Sciatic nerve (tissue), 2 donors: Measurements from ENCODE around the gene TMUB1. TPM values are rescaled to one million over a fixed set of nuclear protein-coding genes. Genes with fewer than 3 reads are reported as not detected.

Experiments used
- ATAC-seq: fragments of 200-7000 bp; cut with Tn5 transposase; one replicate; pipeline ENCODE4 v1.9.1; 2020; ENCODE audit warnings: mild to moderate bottlenecking, moderate library complexity
- DNase-seq: peaks from one replicate; pipeline ENCODE4 v3.0.0-alpha.2; 2020; ENCODE audit warnings: low spot score
- intact Hi-C: fragments of 100-400 bp; cut with DNase I; formaldehyde crosslinking; loops from one replicate; pipeline ENCODE4 v1.14.2; 2022
- total RNA-seq: library from RNA; stranded (reverse); fragmentation: NEBNext Ultra II Directional; extraction: Animal tissue kit (Norgen Biotek cat#: 25700); gene quantifications from one replicate; pipeline ENCODE4 v1.2.1, GENCODE V29; 2021
- donor health status: DM: no; HTN: no; CAD: no.
- donor health status: DM: no; HTN: no; CAD: no.

Gene TMUB1
- total RNA-seq, 1 donor from 2014 or later = 27.8 TPM

DNA sequence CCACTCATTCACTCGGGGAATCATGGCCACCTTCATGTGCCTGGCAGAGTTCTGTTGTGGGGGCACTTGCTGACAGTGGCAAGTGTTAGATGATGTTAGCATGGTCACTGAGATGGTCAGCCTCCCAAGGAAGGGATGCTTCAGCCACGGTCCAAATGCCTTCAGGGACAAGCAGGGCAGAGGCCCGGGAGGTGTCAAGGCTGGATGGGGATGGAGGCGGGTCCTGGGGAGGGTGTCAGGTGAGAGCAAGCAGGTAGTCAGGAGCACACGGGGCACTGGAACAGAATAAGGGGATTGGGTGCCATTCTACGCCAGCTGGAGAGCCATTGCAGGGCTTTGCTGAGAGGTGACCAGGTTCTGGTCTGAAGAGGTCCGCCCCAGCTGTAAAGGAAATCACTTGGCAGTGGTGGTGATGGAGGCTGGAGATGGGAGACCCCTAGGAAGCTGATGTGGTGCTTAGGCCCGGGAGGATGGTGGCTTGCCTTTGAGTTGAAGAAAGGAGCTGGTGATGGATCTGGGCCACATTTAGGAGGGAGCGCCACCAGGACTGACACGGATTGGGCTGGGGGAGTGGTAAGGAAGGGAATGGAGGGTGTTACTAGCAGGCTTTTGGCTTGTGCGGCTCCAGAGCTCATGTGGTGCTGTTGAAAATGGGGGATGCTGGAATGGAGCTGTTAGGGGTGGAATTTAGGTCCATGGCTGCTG lies 27.1 kb upstream of the TMUB1 start:
- intact Hi-C loops = loop anchor here (10.0 kb wide), 1 partner anchor 66 kb away; the partner anchor contains the start of gene ASIC3
- peak; percentile 2 for ATAC-seq

GRCh38 chr7:151109094-151110048 lies 26.1 kb upstream of the TMUB1 start:
- no peak for DNase-seq
- ATAC-seq = peak; percentile 59
- intact Hi-C loops = loop anchor here (10.0 kb wide), 1 partner anchor 65 kb away; the partner anchor contains the start of gene ASIC3

More for the DNA sequence above, 27.1 kb upstream of the TMUB1 start:
- DNase-seq = no peak

DNA sequence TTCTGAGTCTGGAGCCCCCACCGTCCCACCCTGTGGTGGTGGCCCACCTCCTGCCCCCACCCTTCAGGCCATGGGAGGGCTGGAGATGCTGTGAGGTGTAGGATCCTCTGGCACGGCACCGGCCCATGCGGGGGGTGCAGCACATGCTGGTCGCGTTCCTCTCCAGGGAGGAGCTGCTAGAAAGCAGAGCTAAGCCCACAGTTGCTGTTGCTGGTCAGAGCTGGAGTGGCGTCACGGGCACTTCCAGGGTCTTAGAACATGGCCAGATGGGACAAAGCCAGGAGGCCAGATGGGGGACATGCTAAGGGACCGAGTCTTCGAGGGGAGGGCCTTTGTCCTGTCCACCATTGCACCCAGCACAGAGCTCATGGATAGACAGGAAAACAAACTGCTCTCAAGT lies 24.6 kb upstream of the TMUB1 start:
- intact Hi-C loops = no loop called here
- ATAC-seq = no peak
- DNase-seq = no peak

GRCh38 chr7:151104411-151105235 lies 21.3 kb upstream of the TMUB1 start:
- peak; percentile 34 for ATAC-seq
- DNase-seq = peak; percentile 83
- intact Hi-C loops = no loop called here

DNA sequence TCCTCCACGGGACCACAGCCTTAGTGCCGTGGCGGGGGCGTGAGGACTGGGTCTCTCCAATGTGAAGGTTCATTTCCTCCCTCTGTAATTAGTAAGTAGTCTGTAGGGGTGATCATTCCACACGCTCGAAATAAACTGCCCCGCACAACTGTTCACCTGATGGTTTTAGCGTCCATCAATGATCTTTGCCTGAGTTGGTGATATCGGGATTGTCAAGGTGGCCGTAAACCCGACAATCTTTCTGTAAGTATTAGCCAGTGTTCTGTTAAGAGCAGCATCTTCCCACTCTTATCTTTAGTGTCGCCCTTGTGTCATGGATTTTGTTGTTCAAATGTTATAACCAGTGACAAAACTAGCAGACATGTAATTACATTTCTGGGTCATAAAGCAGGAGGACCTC lies 20.7 kb upstream of the TMUB1 start:
- ATAC-seq = no peak
- intact Hi-C loops = no loop called here
- no peak for DNase-seq

DNA sequence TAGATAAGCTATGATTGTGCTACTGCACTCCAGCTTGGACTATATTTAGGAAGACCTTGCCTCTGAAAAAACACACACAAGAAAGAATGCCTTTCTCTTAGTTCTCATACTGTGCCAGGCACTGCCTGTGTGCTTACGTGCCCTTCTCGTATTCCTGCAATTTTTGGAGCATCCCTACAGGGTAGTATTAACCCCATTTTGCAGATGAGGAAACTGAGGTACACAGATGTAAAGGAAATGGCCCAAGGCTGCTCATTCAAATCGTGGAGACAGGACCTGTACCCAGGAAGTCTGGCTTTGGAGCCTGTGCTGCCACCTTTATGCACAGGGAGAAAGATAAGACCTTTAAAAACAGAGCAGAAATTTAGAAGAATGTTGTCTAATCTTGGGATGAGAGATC lies 19.7 kb upstream of the TMUB1 start:
- intact Hi-C loops = no loop called here
- no peak for ATAC-seq
- no peak for DNase-seq

GRCh38 chr7:151101621-151102396 lies 18.5 kb upstream of the TMUB1 start:
- no peak for DNase-seq
- ATAC-seq = no peak
- intact Hi-C loops = no loop called here

DNA sequence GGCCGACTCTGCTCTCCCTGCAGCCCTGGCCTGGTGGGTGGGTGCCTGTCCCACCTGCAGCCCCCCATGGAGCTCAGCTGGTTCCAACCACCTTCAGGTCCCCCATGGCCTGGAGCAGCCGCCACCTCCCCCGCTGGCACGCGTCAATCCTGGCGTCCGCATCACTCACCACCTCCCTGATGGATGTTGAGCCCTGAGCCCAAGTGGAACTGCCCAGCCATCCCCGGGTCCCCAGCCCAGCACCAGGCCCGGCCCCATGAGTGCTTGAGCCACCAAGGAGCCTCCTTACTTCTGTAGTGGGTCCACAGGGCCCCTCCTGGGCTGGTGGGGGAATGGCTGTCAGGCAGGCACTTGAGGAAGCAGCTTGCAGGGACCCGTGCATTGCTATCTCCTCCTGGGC lies 17.6 kb upstream of the TMUB1 start:
- intact Hi-C loops = no loop called here
- ATAC-seq = peak; percentile 14
- DNase-seq = no peak

DNA sequence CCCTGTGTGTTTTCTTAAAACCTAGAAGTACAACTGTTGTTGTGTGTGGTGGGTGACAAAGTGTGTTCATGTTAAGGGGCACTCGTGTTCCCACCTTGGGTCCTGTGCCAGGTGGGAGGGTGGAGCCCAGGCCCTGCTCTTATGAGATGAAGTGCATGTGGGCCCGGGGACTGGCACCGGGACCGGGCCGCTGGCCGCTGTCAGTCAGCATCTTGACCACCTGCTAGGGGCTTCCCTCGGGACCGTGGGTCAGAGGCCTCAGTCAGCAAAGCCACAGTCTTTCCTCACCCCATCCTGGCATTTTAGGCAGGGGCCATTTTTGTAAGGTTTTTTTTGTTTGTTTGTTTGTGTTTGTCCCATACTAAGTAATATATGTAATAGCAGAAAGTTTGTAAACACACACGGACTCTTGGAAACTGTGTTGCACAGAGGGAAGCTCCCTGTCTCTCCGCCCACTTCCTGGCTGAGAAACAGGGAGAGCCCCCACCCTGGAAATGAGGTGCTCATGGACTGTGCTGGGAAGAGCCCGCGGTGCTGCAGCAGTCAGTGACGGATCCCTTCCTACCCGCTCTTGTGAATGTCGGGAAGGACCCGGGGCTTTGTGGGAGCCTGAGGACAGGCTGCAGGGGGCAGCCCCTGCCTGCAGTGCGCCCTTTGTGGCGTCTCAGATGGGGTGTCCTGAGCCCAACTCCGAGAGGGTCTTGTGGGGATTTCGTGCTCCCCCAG lies 16.4 kb upstream of the TMUB1 start:
- intact Hi-C loops = no loop called here
- DNase-seq (no peak), ATAC-seq (no peak)

- ATAC-seq = no peak
- intact Hi-C loops = no loop called here
- peak; percentile 47 for DNase-seq
Observed at GRCh38 chr7:151095828-151096475, 12.7 kb upstream of the TMUB1 start.

- no peak for ATAC-seq
- intact Hi-C loops = no loop called here
Observed at GRCh38 chr7:151095123-151095797, 12.0 kb upstream of the TMUB1 start.

DNA sequence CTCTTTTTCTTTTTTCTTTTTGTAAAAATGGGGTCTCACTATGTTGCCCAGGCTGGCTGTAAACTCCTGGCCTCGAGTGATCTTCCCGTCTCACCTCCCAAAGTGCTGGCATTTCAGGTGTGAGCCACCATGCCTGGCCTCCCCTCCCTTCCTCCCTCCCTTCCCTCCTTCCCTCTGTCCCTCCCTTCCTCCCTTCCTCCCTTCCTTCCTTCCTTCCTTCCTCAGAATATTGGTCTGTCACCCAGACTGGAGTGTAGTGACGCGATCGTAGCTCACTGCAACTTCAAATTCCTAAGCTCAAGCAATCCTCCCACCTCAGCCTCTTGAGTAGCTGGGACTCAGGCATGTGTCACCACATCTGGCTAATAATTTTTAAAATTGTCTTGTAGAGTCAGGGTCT lies 11.4 kb upstream of the TMUB1 start:
- DNase-seq = no peak
- intact Hi-C loops = no loop called here
- no peak for ATAC-seq

More at GRCh38 chr7:151095123-151095797, 12.0 kb upstream of the TMUB1 start:
- no peak for DNase-seq

DNA sequence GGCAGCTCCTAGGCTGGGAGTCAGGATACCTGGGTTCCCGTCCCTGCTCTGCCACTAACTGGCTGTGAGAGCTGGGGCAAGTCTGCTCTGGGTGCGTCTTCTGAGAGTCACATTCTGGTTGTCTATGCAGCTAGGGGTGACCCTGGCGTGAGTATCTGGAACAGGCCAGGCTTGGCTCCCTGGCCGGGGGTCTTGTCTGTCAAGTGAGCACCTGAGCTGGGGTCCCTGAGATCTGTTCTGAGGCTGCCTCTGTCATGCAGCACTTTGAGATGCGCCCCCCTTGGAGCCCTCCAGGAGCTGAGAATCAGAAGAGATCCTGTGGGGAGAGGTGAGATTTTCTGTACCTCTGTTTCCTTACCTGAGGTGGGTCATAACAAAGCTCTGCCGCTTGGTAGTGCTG lies 10.5 kb upstream of the TMUB1 start:
- ATAC-seq = no peak
- intact Hi-C loops = no loop called here
- no peak for DNase-seq

- intact Hi-C loops = no loop called here
- ATAC-seq = no peak
- peak; percentile 53 for DNase-seq
Observed at GRCh38 chr7:151091988-151092387, 8.7 kb upstream of the TMUB1 start.

DNA sequence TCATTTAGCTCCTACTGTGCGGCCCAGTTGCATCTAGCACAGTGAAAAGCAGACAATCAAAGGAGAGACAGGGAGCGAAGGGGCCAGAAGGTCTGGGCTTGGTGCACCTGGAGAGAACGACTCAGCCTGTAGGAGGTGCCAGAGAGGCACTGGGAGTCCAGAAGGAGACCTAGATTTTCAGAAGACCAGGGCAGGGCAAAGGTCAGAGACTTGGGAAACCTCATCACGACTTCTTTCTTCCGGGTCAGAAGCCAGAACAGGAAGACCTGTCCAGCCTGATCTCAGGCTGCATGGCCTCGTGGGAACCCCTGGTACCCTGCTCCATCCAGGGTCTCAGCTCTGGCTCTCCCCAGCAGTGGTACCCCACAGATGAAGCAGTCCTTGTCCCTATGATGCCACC lies 8.1 kb upstream of the TMUB1 start:
- intact Hi-C loops = no loop called here
- DNase-seq (peak; percentile 60), ATAC-seq (no peak)

DNA sequence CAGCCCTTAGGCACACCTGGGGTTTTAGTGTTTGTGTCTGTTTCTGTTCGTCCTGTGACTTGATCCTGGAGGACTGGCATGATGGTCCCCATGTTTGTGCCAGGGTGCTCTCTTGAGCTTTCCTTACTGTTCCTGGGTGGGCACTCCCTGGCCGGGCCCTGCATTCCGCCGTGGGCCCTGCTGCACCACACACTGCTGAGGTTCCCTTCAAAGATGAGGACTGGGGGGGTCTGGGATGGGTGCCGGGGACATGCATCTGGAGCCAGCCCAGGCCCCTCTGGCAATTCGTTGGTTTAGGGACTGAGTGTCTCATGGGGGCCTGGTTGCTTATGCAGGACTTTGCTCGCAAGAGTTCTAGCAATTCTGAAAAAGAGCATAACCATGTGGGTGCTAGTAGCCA lies 7.7 kb upstream of the TMUB1 start:
- ATAC-seq = no peak
- DNase-seq = peak; percentile 52
- intact Hi-C loops = no loop called here
